Sigmoid colon (tissue), 7 donors: Measurements from ENCODE around the gene PGPEP1. TPM values are rescaled to one million over a fixed set of nuclear protein-coding genes. Genes with fewer than 3 reads are reported as not detected.
A peak's percentile ranks its signal among the peaks of the same experiment; 100 is the strongest.

Experiments used
- DNase-seq: peaks from one replicate; pipeline ENCODE4 v3.0.0-alpha.2; 2019
- H3K27ac ChIP-seq, 4 donors: fragments of 200-600 bp; sonication (generic); one replicate each; pipeline ENCODE4 v1.5.1; 2016 to 2019; ENCODE audit warnings: mild to moderate bottlenecking in 1 of 4
- H3K27me3 ChIP-seq, 3 donors: fragments of 200-600 bp; sonication (generic); one replicate each; pipeline ENCODE4 v1.5.1; 2019; ENCODE audit warnings: mild to moderate bottlenecking in 1 of 3
- H3K36me3 ChIP-seq, 4 donors: fragments of 200-600 bp; sonication (generic); one replicate each; pipeline ENCODE4 v1.5.1; 2016 to 2019
- H3K4me1 ChIP-seq, 4 donors: fragments of 200-600 bp; sonication (generic); one replicate each; pipeline ENCODE4 v1.5.1; 2017 to 2019
- H3K4me3 ChIP-seq, 4 donors: fragments of 200-600 bp; sonication (generic); one replicate each; pipeline ENCODE4 v1.5.1; 2017 to 2019; ENCODE audit warnings: mild to moderate bottlenecking in 2 of 4, moderate library complexity in 1 of 4
- H3K9me3 ChIP-seq, 4 donors: fragments of 200-600 bp in 3 of 4; sonication (generic) in 3 of 4; one replicate each; pipeline versions ENCODE4 v1.5.1 to v1.6.1; 2013 to 2019
- EP300 ChIP-seq, 4 donors: sonication (generic); formaldehyde crosslinking; IDR thresholded peaks; one replicate each; pipeline ENCODE4 v1.6.1; 2017; ENCODE audit warnings: antibody characterized with exemption in 4 of 4
- POLR2A ChIP-seq, 2 donors: fragments of 450-650 bp; IDR thresholded peaks; one replicate each; pipeline ENCODE4 v1.6.1; 2016; ENCODE audit warnings: antibody characterized with exemption in 2 of 2, mild to moderate bottlenecking in 2 of 2, moderate library complexity in 2 of 2
- POLR2AphosphoS5 ChIP-seq, 4 donors: sonication (generic); formaldehyde crosslinking; IDR thresholded peaks; one replicate each; pipeline ENCODE4 v1.6.1; 2017; ENCODE audit warnings: antibody characterized with exemption in 4 of 4
- WGBS, 2 donors: extraction: QIAGEN DNeasy Blood & Tissue Kit; methylation state at CpG; one replicate each; pipeline ENCODE4 v1.1.7; 2013; 5-methylcytosine and 5-hydroxymethylcytosine counted together
- intact Hi-C: fragments of 100-400 bp; cut with DNase I; formaldehyde crosslinking; loops from one replicate; pipeline ENCODE4 v1.15.1; 2023
- polyA plus RNA-seq, 3 donors: library from polyadenylated mRNA; stranded (reverse); fragments of 200-250 nt; gene quantifications; one replicate each; pipeline ENCODE4 v1.2.3, GENCODE V29; 2013
- total RNA-seq, 4 donors: library from RNA; depleted of rRNA; stranded (reverse); fragments of >200 nt; gene quantifications; one replicate each; pipeline ENCODE4 v1.1.0, GENCODE V29; 2016
- TF ChIP-seq, protein P1 (sequence below), 4 experiments: fragments of 450-650 bp in 3 of 4; fragments of 200-600 bp in 1 of 4; IDR thresholded peaks; one replicate each; pipeline ENCODE4 v1.5.1; 2016 to 2019; ENCODE audit warnings: antibody characterized with exemption in 4 of 4, mild to moderate bottlenecking in 3 of 4, moderate library complexity in 2 of 4
- donor health status: healthy with polysubstance abuse.
- donor health status: Bipolar disorder and iron deficiency.
- donor health status: healthy.

PGPEP1 gene
- total and polyA plus RNA-seq, 7 donors, result 14.4 to 36.9 (median 16.9) TPM

DNA sequence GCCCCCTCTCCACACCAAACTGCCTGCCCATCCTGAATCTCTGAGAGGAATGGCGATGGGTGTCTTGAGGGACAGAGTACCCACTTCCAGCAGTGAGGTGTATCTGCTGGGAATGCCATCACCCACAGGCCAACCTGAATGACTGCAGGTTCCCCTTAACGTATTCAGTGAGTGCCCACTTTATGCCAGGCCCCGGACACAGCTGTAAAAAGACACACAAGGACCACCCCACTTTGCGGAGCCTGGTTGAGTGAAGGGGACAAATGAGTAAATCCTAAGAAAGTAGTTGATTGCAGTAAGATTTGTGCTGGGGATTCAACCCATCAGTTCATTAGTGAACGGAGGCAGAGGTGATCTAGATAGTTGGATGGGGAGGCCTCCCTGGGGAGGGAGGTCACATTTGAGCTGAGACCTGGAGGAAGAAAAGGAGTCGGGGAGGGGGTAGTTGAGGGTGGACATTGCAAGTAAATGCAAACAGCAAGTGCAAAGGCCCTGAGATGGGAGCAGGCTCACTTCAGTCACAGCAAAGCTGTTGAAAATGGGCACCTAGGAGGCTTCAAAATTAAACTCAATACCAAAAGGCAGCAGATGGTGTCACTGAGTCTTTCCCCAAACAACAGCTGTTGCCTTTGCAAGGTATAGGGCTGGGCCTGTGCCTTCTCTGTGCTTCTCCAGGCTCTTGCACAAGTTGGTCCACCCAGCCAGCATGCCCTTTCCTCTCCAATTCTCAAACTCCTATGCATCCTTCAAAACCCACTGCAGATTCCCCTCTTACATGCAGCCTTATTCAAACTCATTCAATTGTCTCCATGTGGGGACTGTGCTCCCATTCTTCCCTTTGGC, 49.9 kb downstream of the PGPEP1 start:
- 83 to 92% methylated on average over 6 of the region's 6 CpGs for WGBS, 2 donors
- DNase-seq, result no peak
- no peak overlapping the region for H3K4me3 ChIP-seq
- TF ChIP-seq, protein P1, sequence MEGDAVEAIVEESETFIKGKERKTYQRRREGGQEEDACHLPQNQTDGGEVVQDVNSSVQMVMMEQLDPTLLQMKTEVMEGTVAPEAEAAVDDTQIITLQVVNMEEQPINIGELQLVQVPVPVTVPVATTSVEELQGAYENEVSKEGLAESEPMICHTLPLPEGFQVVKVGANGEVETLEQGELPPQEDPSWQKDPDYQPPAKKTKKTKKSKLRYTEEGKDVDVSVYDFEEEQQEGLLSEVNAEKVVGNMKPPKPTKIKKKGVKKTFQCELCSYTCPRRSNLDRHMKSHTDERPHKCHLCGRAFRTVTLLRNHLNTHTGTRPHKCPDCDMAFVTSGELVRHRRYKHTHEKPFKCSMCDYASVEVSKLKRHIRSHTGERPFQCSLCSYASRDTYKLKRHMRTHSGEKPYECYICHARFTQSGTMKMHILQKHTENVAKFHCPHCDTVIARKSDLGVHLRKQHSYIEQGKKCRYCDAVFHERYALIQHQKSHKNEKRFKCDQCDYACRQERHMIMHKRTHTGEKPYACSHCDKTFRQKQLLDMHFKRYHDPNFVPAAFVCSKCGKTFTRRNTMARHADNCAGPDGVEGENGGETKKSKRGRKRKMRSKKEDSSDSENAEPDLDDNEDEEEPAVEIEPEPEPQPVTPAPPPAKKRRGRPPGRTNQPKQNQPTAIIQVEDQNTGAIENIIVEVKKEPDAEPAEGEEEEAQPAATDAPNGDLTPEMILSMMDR (IDR thresholded peaks at IDR 0.05), result no peak
- TF ChIP-seq EP300 (IDR thresholded peaks at IDR 0.05) (no peak), POLR2A (IDR thresholded peaks at IDR 0.05) (no peak), POLR2AphosphoS5 (IDR thresholded peaks at IDR 0.05) (no peak)
- peaks cover 0 to 5% (median 0%) of the 10 kb centered on the region in 4 donors for H3K9me3 ChIP-seq
- intact Hi-C loops, result no loop called here
- no peak overlapping the region for H3K27ac ChIP-seq
- peaks cover 0 to 20% (median 13%) of the 10 kb centered on the region in 4 donors for H3K4me1 ChIP-seq
- peaks cover 0 to 21% (median 0%) of the 10 kb centered on the region in 3 donors for H3K27me3 ChIP-seq
- H3K36me3 ChIP-seq, result no peaks in the 10 kb centered on the region

DNA sequence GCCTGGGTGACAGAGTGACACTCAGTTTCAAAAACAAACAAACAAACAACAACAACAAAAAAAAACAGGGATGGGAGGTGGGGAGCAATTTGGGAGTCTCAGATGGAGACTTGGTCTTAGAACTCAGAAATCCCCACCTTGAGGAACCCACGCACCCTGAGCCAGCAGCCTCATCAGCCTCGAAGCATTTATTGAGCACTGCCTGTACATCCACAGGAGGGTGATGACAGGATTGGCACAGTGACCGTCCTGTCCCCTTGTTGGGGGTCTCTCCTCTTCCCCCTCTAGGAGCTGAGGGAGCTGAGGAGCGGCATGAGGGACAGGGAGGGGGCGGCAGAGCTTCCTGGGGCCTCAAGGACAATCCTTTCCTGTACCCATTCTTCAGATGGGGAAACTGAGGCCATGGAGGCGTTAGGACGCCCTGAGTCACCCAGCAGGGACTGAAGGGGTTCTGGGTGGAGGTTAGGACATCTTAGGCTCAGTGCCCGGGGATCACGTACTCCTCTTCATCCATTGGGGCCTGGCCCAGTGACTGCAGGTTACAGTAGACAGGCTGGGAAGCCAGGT, 51.2 kb downstream of the PGPEP1 start:
- intact Hi-C loops, result no loop called here
- H3K27me3 ChIP-seq, result peaks cover 2 to 15% (median 8%) of the 10 kb centered on the region in 3 donors
- H3K9me3 ChIP-seq, result peaks cover 0 to 5% (median 0%) of the 10 kb centered on the region in 4 donors
- H3K36me3 ChIP-seq, result no peaks in the 10 kb centered on the region
- TF ChIP-seq EP300 (IDR thresholded peaks at IDR 0.05), result no peak
- TF ChIP-seq, protein P1 (IDR thresholded peaks at IDR 0.05), result no peak
- TF ChIP-seq POLR2AphosphoS5 (IDR thresholded peaks at IDR 0.05), result no peak
- no peak for TF ChIP-seq POLR2A (IDR thresholded peaks at IDR 0.05)
- 82 to 85% methylated on average over 9 of the region's 9 CpGs for WGBS, 2 donors
- no peak for DNase-seq
- peaks cover 0 to 11% (median 10%) of the 10 kb centered on the region in 4 donors for H3K4me1 ChIP-seq
- no peak overlapping the region for H3K27ac ChIP-seq
- no peak overlapping the region for H3K4me3 ChIP-seq

DNA sequence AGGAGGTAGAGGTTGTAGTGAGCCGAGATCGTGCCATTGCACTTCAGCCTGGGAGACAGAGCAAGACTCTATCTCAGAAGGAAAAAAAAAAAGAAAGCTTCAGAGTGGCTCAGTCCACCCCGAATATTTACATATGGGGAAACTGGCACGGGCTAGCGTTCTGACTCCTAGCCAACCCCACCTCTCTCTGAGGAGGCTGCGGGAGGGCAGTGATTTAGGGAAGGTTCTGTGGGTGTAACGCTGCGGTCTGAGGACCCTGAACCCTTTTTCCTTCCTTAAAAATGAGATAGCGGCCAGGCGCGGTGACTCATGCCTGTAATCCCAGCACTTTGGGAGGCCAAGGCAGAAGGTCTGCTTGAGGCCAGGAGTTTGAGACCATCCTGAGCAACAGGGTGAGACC, 52.0 kb downstream of the PGPEP1 start:
- Histone ChIP-seq H3K27ac (peak overlapping the region in 1 of 4 donors; percentile 45), H3K9me3 (peaks cover 0 to 5% (median 0%) of the 10 kb centered on the region in 4 donors), H3K4me3 (no peak overlapping the region), H3K27me3 (peaks cover 10 to 17% (median 15%) of the 10 kb centered on the region in 3 donors), H3K36me3 (no peaks in the 10 kb centered on the region), H3K4me1 (peaks cover 0 to 16% (median 10%) of the 10 kb centered on the region in 4 donors)
- intact Hi-C loops, result no loop called here
- TF ChIP-seq EP300 (IDR thresholded peaks at IDR 0.05), result no peak
- no peak for TF ChIP-seq POLR2AphosphoS5 (IDR thresholded peaks at IDR 0.05)
- TF ChIP-seq, protein P1 (IDR thresholded peaks at IDR 0.05), result no peak
- TF ChIP-seq POLR2A (IDR thresholded peaks at IDR 0.05), result no peak
- 13 to 35% methylated on average over 11 of the region's 11 CpGs for WGBS, 2 donors
- DNase-seq, result peak; percentile 76

DNA sequence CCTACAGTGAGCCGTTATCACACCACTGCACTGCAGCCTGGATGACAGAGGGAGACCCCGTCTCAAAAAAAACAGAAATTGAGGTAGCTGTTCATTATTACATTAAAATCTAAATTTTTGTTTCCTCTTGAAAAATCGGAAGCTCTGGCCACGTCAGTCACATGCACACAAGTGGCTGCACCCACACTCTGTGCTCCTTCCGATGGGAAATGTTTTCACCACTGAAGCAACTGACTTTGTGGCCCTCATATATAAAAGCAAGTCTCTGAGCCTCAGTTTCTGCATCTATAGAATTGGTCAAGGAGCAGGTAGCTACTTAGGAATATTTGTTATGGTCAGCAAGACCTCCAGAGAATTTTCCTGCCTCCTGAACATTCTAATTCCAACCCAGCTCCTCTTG, 52.5 kb downstream of the PGPEP1 start:
- no peak for DNase-seq
- peaks cover 10 to 20% (median 19%) of the 10 kb centered on the region in 3 donors for H3K27me3 ChIP-seq
- no peak overlapping the region for H3K4me3 ChIP-seq
- WGBS, 2 donors, result 56 to 76% methylated on average over 5 of the region's 5 CpGs
- intact Hi-C loops, result no loop called here
- H3K27ac ChIP-seq, result peak overlapping the region in 3 of 4 donors; percentile 12 to 45 (median 16)
- peaks cover 0 to 17% (median 8%) of the 10 kb centered on the region in 4 donors for H3K4me1 ChIP-seq
- peaks cover 0 to 5% (median 0%) of the 10 kb centered on the region in 4 donors for H3K9me3 ChIP-seq
- TF ChIP-seq, protein P1 (IDR thresholded peaks at IDR 0.05), result no peak
- TF ChIP-seq POLR2AphosphoS5 (IDR thresholded peaks at IDR 0.05) (no peak), EP300 (IDR thresholded peaks at IDR 0.05) (no peak), POLR2A (IDR thresholded peaks at IDR 0.05) (no peak)
- no peaks in the 10 kb centered on the region for H3K36me3 ChIP-seq
